RWPE2 (cell line): Measurements from ENCODE around the gene C4orf54.

ENCODE experiments used
- ATAC-seq: fragments of 200-7000 bp; cut with Tn5 transposase; 3 replicates; pipeline ENCODE4 v1.9.1; 2021; ENCODE audit warnings: low read depth
- DNase-seq: peaks from one replicate; pipeline ENCODE4 v3.0.0-alpha.2; 2020; ENCODE audit warnings: low spot score
- H3K27ac ChIP-seq: fragments of 450-650 bp; 2 replicates; pipeline ENCODE4 v1.5.1; 2017; ENCODE audit warnings: mild to moderate bottlenecking; ENCODE audit not compliant: poor library complexity, severe bottlenecking
- H3K27me3 ChIP-seq: fragments of 250-450 bp; sonication (Bioruptor Pico); 2 replicates; pipeline ENCODE4 v1.5.1; 2021; ENCODE audit warnings: mild to moderate bottlenecking, moderate library complexity; ENCODE audit not compliant: insufficient read depth, poor library complexity, severe bottlenecking
- H3K36me3 ChIP-seq: fragments of 250-450 bp; sonication (Bioruptor Pico); 2 replicates; pipeline ENCODE4 v1.5.1; 2020; ENCODE audit warnings: low read depth, mild to moderate bottlenecking, moderate library complexity
- H3K4me1 ChIP-seq: fragments of 250-450 bp; sonication (Bioruptor Pico); 2 replicates; pipeline ENCODE4 v1.5.1; 2021; ENCODE audit warnings: mild to moderate bottlenecking, moderate library complexity; ENCODE audit not compliant: insufficient read depth, poor library complexity, severe bottlenecking
- H3K4me3 ChIP-seq: fragments of 250-450 bp; sonication (Bioruptor Pico); 2 replicates; pipeline ENCODE4 v1.5.1; 2021; ENCODE audit warnings: mild to moderate bottlenecking, moderate library complexity; ENCODE audit not compliant: severe bottlenecking
- H3K9me3 ChIP-seq: fragments of 250-450 bp; sonication (Bioruptor Pico); 2 replicates; pipeline ENCODE4 v1.5.1; 2021; ENCODE audit warnings: mild to moderate bottlenecking, moderate library complexity; ENCODE audit not compliant: severe bottlenecking
- CTCF ChIP-seq: fragments of 450-650 bp; IDR thresholded peaks from one replicate; pipeline ENCODE4 v1.5.1; 2017; ENCODE audit warnings: mild to moderate bottlenecking, moderate library complexity; ENCODE audit not compliant: poor library complexity, severe bottlenecking

C4orf54 gene

DNA sequence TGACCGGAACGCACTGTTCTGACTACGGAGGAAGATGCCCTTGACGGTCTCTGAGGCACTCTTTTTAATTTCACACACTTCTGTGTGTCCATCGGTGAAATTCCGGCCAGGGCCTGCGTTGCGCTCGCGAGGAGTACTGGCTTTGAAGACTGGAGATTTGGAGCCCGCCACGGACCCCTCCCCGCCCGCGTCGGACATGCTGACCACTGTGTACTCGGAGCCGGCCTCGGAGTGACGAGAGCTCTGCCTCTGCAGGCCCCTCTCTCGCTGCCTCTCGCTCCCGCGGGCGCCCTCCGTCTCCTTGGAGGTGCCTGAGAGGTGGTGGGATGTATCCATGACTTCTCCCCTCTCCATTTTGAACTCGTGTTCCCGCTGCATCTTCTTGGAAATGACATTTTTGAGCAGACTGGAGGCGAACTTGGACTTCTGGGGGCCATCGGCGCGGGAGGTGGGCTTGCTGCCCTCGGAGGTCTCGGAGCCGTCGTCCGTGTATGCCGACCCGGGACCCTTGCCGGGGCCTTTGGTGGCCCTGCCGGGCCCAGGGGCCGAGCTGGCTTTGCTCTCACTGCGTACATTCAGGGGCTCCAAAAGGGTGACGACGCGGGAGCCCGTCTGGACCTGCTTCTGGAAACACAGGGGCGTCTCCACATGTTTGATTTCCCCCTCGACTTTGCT, 5.7 kb downstream of the C4orf54 start:
- Histone ChIP-seq H3K27ac (no peak overlapping the region), H3K9me3 (no peaks in the 10 kb centered on the region), H3K36me3 (no peaks in the 10 kb centered on the region), H3K27me3 (no peaks in the 10 kb centered on the region), H3K4me3 (no peak overlapping the region), H3K4me1 (peaks cover 11% of the 10 kb centered on the region)
- TF ChIP-seq CTCF, result no peak
- ATAC-seq (no peak), DNase-seq (peak; percentile 48)

DNA sequence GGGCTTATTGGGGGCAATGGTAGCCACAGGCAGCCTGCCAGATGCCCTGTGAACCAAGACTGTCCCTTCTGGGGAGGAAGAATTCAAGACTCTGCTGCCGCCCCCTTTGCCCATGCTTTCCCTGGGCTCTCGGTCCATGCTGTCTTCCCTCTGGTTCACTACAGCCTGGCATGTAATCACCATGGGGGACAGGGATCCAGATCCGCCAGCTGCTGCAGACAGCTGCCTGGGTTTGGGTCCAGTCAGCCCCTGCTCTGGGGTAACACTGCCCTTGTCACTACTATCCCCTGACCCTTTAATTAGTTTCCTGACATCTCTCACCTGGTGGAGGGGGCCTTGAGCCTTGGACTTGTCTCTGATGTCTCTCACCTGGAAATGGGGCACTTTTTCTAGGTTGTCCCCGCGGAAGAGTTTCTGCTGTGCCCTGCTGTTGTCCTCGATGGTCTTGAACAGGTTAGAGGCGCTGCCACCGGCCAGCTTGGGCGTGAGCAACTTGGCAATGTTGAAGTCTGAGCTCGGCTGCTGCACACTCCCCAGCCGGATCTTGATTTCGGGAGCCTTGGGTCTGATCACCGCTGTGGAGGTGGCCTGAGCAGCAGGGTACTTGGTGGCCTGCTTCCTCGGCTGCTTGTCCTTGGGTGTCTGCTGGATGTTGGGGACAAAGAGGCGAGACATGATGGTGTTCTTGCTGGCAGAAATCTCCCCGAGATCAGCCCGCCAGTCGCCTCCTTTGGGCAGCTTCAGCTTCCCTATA, 6.4 kb downstream of the C4orf54 start:
- DNase-seq, result no peak
- H3K36me3 ChIP-seq, result no peaks in the 10 kb centered on the region
- no peaks in the 10 kb centered on the region for H3K27me3 ChIP-seq
- no peak overlapping the region for H3K27ac ChIP-seq
- H3K4me3 ChIP-seq, result no peak overlapping the region
- peaks cover 11% of the 10 kb centered on the region for H3K4me1 ChIP-seq
- no peak for ATAC-seq
- no peak for TF ChIP-seq CTCF
- no peaks in the 10 kb centered on the region for H3K9me3 ChIP-seq

DNA sequence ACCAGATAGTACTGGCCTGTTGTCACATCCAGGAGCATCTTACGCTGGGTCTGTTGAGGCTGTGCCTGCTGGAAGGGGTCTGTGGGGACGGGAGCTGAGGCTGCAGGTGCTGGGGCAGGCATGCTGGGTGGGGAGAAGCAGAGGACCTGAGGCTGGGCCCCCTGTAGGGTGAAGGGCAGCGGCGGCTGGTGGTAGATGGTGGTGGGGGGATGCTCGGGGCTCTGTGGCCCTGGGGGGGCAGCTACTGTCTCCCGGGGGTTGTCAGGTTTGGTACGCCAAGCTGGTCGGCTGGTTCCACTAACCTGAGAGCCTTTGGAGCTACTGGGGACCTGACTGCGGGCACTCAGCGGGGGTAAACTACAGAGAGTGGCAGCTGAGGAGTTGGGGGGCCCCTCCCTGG, 7.8 kb downstream of the C4orf54 start:
- H3K27me3 ChIP-seq, result no peaks in the 10 kb centered on the region
- DNase-seq (no peak), ATAC-seq (no peak)
- no peak for TF ChIP-seq CTCF
- H3K27ac ChIP-seq, result no peak overlapping the region
- no peaks in the 10 kb centered on the region for H3K9me3 ChIP-seq
- H3K4me3 ChIP-seq, result no peak overlapping the region
- no peaks in the 10 kb centered on the region for H3K4me1 ChIP-seq
- H3K36me3 ChIP-seq, result no peaks in the 10 kb centered on the region

DNA sequence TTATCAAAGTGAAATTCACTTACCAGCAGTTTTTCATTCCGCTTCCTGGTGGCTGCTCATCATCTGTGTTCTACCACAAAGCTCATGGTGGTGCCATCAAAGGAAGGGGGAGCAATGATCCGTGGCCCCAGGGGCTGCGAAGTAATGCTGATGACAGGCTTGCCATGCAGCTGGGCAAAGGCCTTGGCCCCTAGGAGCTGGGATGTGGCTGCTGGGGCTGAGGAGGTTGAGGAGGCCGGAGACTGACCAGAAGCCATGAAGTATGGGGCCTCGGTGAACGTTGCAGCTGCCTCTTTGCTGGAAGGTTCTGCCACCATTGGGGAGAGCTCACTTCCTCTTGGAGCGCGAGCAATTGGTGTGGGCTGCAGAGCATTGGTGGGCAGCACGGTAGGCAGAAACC, 8.4 kb downstream of the C4orf54 start:
- H3K36me3 ChIP-seq, result no peaks in the 10 kb centered on the region
- H3K27me3 ChIP-seq, result no peaks in the 10 kb centered on the region
- no peaks in the 10 kb centered on the region for H3K9me3 ChIP-seq
- H3K27ac ChIP-seq, result no peak overlapping the region
- TF ChIP-seq CTCF, result no peak
- no peak overlapping the region for H3K4me3 ChIP-seq
- ATAC-seq (no peak), DNase-seq (no peak)
- no peaks in the 10 kb centered on the region for H3K4me1 ChIP-seq

DNA sequence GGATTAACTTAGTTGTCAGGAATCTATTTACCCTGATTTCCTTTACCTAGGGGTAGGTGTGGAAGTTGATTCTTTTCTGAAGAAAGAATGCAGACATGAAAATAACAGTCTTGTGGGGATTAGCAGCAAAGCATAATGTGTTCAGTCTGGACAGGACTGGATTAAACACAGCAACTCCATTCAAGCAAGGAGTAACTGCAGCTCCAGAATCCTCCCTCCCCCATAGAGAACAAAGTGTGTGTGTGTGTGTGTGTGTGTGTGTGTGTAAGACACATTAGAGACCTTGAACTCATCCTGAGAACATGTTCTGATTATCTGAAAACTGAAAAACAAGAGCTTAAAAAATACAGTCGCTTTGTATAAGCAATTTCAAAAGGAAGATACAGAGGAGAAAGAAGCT, 9.3 kb downstream of the C4orf54 start:
- no peaks in the 10 kb centered on the region for H3K36me3 ChIP-seq
- H3K4me1 ChIP-seq, result no peaks in the 10 kb centered on the region
- no peak for DNase-seq
- no peak overlapping the region for H3K27ac ChIP-seq
- H3K27me3 ChIP-seq, result no peaks in the 10 kb centered on the region
- H3K9me3 ChIP-seq, result no peaks in the 10 kb centered on the region
- no peak for ATAC-seq
- TF ChIP-seq CTCF, result no peak
- H3K4me3 ChIP-seq, result no peak overlapping the region
